KMS-11 (cell line): ENCODE measurements around the gene FBXL4.
"Not testable (repeated sequence)": the region's sequence is repeated elsewhere in the genome, so short reads cannot be mapped to it uniquely, and the experiment has no call there.

ENCODE experiments used
- H2AFZ ChIP-seq: fragments of 200-600 bp; sonication (generic); 2 replicates; pipeline ENCODE4 v1.6.1; 2016; ENCODE audit warnings: antibody characterized with exemption, mixed run types, low read depth
- H3K27ac ChIP-seq: fragments of 200-600 bp; sonication (generic); 2 replicates; pipeline ENCODE4 v1.6.1; 2016; ENCODE audit warnings: mild to moderate bottlenecking, mixed run types
- H3K27me3 ChIP-seq: fragments of 200-600 bp; sonication (generic); 2 replicates; pipeline ENCODE4 v1.6.1; 2017; ENCODE audit warnings: mild to moderate bottlenecking, low read depth, mixed run types, moderate library complexity; ENCODE audit not compliant: insufficient read depth
- H3K36me3 ChIP-seq: fragments of 200-600 bp; sonication (generic); 2 replicates; pipeline ENCODE4 v1.6.1; 2017; ENCODE audit warnings: mild to moderate bottlenecking, mixed run types; ENCODE audit not compliant: insufficient read depth
- H3K4me1 ChIP-seq: fragments of 200-600 bp; sonication (generic); 2 replicates; pipeline ENCODE4 v1.6.1; 2016; ENCODE audit warnings: mild to moderate bottlenecking, low read depth, mixed run types; ENCODE audit not compliant: poor library complexity, severe bottlenecking
- H3K4me2 ChIP-seq: fragments of 200-600 bp; sonication (generic); 2 replicates; pipeline ENCODE4 v1.7.0; 2016; ENCODE audit warnings: mild to moderate bottlenecking, mixed run types
- H3K4me3 ChIP-seq: fragments of 200-600 bp; sonication (generic); IDR thresholded peaks from 2 replicates; pipeline ENCODE4 v1.6.1; 2017; ENCODE audit warnings: low read depth, low read length, mixed read lengths; ENCODE audit not compliant: insufficient read depth
- H3K79me2 ChIP-seq: fragments of 200-600 bp; sonication (generic); 2 replicates; pipeline ENCODE4 v1.6.1; 2016; ENCODE audit warnings: low read depth, mixed run types; ENCODE audit not compliant: insufficient read depth
- H3K9ac ChIP-seq: fragments of 200-600 bp; sonication (generic); 2 replicates; pipeline ENCODE4 v1.6.1; 2016; ENCODE audit warnings: mild to moderate bottlenecking, mixed run types
- H4K20me1 ChIP-seq: fragments of 200-600 bp; sonication (generic); 2 replicates; pipeline ENCODE4 v1.6.1; 2016; ENCODE audit warnings: mild to moderate bottlenecking, mixed run types; ENCODE audit not compliant: insufficient read depth
- CTCF ChIP-seq: fragments of 200-600 bp; sonication (generic); conservative IDR thresholded peaks from 2 replicates; pipeline ENCODE4 v1.6.1; 2017; ENCODE audit warnings: low read depth, mild to moderate bottlenecking, antibody characterized with exemption, low read length, moderate library complexity, mixed read lengths

Gene FBXL4

GRCh38 chr6:98909236-98909635 lies 38.5 kb downstream of the FBXL4 start:
- no peak for TF ChIP-seq CTCF
- Histone ChIP-seq H3K27ac (no peak overlapping the region), H3K4me2 (no peak overlapping the region), H3K4me3 (no peak overlapping the region), H4K20me1 (no peaks in the 10 kb centered on the region), H2AFZ (no peak overlapping the region), H3K9ac (no peak overlapping the region), H3K79me2 (no peaks in the 10 kb centered on the region), H3K27me3 (no peaks in the 10 kb centered on the region), H3K4me1 (no peaks in the 10 kb centered on the region), H3K36me3 (no peaks in the 10 kb centered on the region)

GRCh38 chr6:98906342-98906741 lies 41.4 kb downstream of the FBXL4 start:
- not testable (repeated sequence) for H3K4me1 ChIP-seq, H4K20me1 ChIP-seq, H3K4me2 ChIP-seq, H3K79me2 ChIP-seq, H3K9ac ChIP-seq, H3K27ac ChIP-seq, H2AFZ ChIP-seq, H3K27me3 ChIP-seq, H3K36me3 ChIP-seq, H3K4me3 ChIP-seq

GRCh38 chr6:98905759-98906158 lies 42.0 kb downstream of the FBXL4 start:
- Histone ChIP-seq H3K27me3 (no peaks in the 10 kb centered on the region), H3K9ac (no peak overlapping the region), H3K4me1 (no peaks in the 10 kb centered on the region), H3K4me2 (no peak overlapping the region), H4K20me1 (no peaks in the 10 kb centered on the region), H3K36me3 (no peaks in the 10 kb centered on the region), H3K4me3 (no peak overlapping the region), H3K27ac (no peak overlapping the region), H2AFZ (no peak overlapping the region), H3K79me2 (no peaks in the 10 kb centered on the region)
- no peak for TF ChIP-seq CTCF

- Histone ChIP-seq H3K27ac (no peak overlapping the region), H3K4me1 (no peaks in the 10 kb centered on the region), H3K4me3 (no peak overlapping the region), H3K79me2 (no peaks in the 10 kb centered on the region), H3K36me3 (no peaks in the 10 kb centered on the region), H2AFZ (no peak overlapping the region), H3K4me2 (no peak overlapping the region), H3K9ac (no peak overlapping the region), H3K27me3 (no peaks in the 10 kb centered on the region), H4K20me1 (no peaks in the 10 kb centered on the region)
- TF ChIP-seq CTCF = no peak
Measured at GRCh38 chr6:98904096-98904495, 43.6 kb downstream of the FBXL4 start.

- no peak for TF ChIP-seq CTCF
- H3K9ac ChIP-seq = no peak overlapping the region
- no peaks in the 10 kb centered on the region for H3K4me1 ChIP-seq
- no peak overlapping the region for H3K4me2 ChIP-seq
- no peak overlapping the region for H3K27ac ChIP-seq
- no peaks in the 10 kb centered on the region for H3K79me2 ChIP-seq
- H3K27me3 ChIP-seq = no peaks in the 10 kb centered on the region
- H2AFZ ChIP-seq = no peak overlapping the region
- no peaks in the 10 kb centered on the region for H4K20me1 ChIP-seq
- no peak overlapping the region for H3K4me3 ChIP-seq
- H3K36me3 ChIP-seq = no peaks in the 10 kb centered on the region
Measured at GRCh38 chr6:98900706-98901105, 47.0 kb downstream of the FBXL4 start.
